ENCODE measurements around the gene KANSL1L. TPM values are rescaled to one million over a fixed set of nuclear protein-coding genes. Genes with fewer than 3 reads are reported as not detected.
"Not testable (repeated sequence)": the region's sequence is repeated elsewhere in the genome, so short reads cannot be mapped to it uniquely, and the experiment has no call there.

The KANSL1L gene, protein sequence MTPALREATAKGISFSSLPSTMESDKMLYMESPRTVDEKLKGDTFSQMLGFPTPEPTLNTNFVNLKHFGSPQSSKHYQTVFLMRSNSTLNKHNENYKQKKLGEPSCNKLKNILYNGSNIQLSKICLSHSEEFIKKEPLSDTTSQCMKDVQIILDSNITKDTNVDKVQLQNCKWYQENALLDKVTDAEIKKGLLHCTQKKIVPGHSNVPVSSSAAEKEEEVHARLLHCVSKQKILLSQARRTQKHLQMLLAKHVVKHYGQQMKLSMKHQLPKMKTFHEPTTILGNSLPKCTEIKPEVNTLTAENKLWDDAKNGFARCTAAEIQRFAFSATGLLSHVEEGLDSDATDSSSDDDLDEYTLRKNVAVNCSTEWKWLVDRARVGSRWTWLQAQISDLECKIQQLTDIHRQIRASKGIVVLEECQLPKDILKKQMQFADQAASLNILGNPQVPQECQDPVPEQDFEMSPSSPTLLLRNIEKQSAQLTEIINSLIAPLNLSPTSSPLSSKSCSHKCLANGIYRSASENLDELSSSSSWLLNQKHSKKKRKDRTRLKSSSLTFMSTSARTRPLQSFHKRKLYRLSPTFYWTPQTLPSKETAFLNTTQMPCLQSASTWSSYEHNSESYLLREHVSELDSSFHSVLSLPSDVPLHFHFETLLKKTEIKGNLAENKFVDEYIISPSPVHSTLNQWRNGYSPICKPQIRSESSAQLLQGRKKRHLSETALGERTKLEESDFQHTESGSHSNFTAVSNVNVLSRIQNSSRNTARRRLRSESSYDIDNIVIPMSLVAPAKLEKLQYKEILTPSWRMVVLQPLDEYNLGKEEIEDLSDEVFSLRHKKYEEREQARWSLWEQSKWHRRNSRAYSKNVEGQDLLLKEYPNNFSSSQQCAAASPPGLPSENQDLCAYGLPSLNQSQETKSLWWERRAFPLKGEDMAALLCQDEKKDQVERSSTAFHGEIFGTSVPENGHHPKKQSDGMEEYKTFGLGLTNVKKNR
- 97.0 TPM for total RNA-seq

DNA sequence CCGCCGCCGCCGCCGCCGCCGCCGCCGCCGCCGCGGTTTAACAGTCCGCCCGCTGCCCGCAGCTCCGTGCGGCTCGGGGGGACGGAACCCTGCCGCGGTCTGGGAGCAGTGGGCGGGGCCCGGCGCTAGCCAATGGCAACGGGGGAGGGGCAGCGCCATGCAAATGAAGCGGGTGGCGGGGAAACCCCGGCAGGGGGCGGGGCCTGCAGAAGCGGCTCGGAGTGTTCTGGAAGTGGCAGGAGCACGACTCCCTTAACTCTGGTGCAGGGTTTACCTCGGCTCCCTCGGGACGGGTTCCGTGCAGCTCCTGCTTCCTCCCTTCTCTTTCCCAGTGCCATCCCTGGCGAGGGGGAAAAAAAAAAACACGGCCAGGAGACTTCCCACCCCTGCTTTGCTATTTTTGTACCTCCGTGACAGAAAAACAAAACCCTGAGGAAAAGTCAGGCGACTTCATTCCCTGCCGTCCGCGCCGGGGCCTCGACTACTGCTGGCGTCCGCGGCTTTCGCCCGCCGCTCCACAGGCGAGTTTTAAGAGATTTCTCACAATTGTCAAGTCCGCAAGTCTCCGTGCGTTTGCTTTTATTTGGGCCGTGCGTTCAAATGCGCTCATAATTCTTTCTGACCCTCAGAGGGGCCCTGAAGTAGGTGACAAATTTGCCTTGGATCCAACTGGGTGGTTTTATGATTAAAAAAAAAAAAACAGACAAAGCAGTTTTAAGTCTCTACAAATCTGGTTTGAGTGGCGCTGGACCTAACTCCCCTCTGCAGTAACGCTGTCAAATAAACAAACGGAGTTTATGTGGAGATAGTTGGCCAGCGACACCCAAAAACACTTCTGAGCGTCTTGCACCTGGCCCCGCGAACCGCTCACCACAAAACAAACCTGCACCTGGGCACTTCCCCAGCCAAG lies at the start of gene KANSL1L:
Gene KANSL1L, minus strand, starts transcription at position 101 of the 910 bp plus-strand sequence. CDS start 16,827 bp downstream, outside the sequence.
- DNase-seq: peak; percentile 97

DNA sequence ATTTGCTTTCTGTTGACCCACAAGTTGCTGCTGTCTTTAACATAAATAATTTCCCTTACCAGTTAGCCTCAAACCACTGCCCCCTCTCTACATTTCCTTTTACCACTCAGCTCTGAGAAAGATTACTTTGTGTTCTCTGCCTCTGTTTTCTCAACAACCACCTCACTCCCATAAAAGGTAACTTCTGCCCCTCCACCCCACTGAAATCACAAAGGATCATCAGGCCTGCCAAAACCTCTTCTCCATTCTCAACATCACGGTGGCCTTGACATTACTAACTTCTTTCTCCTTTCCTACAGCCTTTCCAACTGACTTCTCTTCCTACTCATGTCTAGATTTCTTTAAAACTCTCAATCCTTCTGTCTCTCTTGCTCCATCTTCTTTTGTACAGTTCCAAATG lies 43.9 kb upstream of the KANSL1L start:
- no peak for DNase-seq

DNA sequence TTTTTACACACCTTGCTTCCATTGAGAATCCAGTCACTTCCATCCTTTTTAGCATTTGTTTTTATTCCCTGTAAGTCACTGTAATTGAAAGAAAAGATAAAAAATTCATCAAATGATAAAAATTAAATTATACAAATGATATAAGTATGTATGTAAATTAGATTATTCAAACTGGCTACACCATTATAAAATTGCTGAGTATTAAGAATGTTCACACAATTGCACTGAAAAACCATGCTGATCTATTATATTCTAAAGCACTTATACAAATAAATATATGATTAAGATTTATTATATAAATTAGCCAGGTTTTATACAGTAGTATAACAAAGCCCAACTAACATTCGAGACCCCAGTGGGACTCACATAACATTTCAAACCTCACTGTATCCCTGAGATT lies 39.0 kb upstream of the KANSL1L start:
- no peak for DNase-seq

DNA sequence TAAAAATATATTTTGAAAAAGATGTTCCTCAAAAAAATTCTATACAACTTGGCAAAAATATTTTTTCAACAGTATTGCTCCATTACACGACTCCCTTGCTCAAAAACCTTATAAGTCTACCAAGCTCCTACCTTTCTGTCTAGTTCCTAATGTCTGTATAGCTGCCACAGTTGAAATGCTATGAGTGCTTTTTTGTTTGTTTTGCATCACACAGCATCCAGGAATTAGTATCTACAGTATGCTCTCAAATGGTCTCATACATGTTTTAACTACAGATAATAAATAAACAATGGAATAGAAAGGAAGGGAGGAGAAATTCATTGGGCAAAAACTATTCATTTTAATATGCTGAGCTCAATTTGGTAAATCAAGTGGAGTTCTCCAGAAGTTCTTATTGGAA lies 36.7 kb upstream of the KANSL1L start:
- DNase-seq: no peak

DNA sequence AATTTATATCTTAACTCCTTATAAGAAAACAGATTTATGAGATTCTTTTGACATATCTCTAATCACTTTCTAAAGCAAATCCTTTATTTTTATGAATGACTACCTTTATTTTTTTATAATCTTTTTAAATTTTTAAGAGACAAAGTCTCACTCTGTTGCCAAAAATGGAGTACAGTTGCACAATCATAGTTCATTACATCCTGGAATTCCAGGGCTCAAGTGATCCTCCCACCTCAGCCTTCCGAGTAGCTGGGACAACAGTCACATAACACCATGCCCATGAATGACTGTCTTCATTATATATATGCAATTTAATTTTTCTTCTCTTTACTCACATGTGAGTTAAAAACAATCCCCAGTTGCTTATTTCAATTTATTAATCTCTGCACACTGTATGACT lies 32.3 kb upstream of the KANSL1L start:
- no peak for DNase-seq

DNA sequence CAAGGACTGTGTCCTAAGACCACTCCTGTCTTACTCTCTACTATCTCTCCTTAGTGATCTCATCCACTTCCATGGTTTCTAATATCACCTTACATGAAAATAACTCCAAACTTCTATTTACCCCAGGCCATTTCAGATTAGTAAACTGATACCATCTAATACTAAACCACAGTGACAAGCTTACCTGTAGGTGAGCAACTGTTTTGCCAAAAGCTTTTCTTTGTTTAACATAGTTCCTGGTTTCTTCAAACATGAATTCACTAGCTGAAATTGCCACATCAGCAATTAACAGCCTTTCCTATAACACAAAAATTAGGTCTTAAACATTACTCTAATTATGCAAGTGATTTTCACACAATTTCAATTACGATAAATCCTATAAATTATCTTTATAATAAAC lies 31.9 kb upstream of the KANSL1L start:
- no peak for DNase-seq

DNA sequence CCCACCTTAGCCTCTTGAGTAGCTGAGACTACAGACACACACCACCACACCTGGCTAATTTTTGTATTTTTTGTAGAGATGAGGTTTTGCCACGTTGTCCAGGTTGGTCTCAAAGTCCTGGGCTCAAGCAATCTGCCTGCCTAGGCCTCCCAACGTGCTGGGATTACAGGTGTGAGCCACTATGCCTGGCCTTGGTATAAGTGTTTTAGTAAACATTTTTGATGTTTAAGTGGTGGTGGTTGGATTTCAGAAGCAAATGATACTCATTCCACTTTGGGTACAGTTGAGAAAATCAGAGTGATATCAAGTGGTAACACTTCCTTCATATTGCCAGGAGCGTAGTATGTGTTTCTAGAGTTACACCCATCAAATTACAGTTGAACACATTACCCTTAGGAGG lies 28.6 kb upstream of the KANSL1L start:
- no peak for DNase-seq

DNA sequence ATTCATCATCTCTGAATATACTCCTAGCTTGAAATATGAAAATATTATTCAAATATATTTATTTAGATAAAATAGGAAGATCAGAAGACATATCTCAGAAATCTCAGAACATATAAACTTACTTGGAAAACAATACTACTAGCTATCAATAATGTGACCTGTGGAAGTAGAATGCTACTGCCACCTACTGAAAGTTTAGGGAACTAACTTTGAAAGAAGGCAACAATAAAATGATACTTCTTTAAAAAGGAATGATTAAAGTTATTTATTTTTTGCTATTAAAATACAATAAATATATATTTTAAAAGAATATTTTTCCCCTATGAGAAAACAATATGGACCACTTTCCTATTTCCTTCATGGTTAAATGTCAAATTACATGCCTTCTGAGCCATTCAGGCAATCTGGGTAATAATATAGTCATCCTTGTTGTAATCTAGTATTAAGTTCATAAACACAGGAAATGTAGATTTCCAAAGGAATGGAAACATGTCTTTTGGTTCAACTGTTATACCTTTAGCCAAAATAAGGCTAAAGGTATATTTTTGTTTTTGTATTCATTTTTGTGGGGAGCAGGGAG lies 28.1 kb upstream of the KANSL1L start:
- DNase-seq: no peak

DNA sequence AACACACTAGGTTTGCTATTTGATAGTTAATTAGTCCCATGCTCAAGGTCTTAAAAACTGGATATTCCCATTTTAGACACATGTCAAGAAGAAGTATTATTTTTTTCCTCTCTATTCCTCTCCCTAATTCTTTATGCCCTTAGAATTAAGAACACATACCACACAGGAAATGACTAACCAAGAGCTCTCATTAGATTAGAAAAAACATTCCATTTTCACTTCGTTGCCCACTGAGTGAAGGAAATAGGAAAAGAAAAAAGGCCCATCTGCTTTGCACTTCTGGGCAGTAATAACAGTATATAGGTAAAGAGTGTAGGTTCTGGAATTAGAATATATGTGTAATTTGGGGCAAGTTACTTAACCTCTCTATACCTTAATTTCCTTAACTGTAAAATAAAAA lies 27.1 kb upstream of the KANSL1L start:
- DNase-seq: no peak

DNA sequence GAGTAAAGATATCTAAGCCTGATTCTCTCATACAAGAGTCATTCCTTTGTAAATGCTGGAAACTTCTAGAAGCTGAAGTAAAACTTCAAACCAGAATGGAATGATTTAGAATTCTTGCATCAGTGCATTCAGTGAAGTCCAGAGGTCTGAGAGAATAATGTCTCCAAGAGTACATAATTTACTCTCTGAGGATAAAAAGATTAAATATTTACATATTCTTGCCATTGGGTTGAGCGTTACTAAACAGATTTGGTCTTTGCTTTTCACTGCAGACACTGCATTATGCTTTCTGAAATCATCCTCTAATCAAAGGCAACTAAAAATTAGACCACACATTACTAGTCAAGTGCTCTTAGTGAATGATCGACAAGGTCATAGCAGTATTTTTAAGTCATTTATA lies 26.5 kb upstream of the KANSL1L start:
- DNase-seq: no peak

DNA sequence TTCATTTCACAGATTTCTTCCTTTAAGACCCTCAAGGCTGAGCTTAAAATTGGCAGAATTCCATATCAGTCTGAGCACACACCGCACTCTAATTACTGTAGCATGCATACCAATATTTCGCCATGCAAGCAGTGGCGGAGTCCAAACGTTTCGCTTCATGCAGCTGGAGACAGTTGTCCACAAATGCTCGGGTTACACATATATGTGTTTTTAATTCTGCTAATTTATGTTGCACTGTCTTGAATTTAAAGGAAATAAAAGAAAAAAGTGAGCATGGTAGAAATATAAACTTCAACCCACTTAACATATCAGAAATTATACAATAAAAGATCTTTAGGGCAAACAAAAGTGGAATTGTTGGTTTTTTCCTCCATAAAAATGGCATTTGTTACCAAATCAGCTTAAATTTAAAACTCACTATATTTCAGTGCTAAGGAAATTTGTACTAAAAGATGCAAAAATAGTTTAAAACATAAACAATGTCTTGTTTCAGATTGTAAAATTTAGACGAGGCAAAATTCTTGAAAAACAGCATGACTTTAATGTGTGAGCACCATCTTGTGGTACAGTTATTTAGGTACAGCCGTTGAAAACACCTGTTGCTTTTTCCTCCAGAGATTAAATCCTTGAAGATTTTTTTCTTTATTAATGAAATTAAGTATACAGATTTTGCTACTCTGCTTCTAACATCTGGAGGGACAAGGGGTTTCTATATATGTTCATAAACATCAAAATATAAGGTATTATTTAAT lies 24.1 kb upstream of the KANSL1L start:
- no peak for DNase-seq

DNA sequence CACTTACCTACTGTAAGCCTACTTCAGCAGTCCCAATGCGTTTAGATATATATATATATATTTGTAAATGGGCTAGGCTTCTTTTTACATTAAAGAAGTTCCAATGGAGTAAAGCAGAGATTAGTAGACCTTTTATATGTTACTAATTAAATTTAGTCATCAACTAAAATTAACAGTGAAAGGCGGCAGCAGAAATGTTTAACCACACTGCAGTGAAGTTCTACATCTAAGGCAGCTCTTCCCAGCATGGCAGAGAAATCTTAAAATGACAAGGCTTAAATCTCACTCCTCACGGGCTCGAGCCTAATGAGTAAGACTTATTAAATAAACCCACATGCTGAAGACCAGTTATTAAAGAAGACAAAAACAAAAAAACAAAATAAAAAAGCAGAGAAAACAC lies 19.1 kb upstream of the KANSL1L start:
- no peak for DNase-seq

DNA sequence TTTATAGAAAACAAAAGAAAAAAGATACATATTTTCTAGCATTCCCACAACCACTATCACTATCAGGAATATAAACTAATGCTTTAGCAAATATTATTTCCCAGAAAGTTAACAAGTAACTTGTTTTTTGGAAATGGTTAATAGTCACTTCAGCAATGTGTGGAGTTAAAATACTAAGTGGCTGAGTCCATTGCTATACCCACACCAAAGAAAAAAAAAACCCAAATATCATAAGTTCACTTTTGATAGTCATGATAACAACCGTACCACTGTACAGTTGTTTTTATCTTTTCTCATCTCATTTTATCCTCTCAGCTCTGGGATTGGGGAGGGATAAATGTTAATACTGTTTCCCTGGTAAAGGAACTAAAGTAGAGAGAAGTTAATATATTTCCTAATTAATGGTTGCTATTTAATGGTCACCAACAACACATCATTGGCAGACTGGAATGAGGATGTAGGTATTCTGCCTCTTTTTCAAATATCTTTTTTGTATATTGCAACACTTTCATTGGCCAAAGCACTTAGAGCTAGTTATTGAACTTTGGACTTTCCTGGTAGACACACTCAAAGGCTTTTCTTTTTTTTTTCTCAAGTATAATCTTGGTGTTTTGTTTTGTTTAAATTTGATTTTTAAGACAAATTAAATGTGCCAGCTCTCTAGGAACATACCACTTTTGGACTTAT lies 18.4 kb upstream of the KANSL1L start:
- no peak for DNase-seq

DNA sequence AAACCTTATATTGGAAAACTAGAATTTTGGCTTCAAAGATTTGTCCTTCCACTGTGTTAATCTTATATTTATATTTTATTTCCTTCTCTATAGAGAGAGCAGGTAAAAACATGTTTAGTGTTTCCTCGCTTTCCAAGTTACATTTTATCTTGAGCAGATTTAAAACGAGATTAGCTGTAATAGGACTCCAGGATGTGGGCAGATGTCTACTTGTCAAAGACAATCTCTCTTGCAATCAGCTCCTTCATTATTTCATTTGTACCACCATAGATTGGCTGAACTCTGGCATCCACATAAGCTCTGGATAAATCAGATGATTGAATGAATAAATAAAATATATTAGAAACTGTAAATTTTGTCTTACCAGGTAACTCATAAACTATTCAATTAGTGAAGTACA lies 17.5 kb upstream of the KANSL1L start:
- no peak for DNase-seq

DNA sequence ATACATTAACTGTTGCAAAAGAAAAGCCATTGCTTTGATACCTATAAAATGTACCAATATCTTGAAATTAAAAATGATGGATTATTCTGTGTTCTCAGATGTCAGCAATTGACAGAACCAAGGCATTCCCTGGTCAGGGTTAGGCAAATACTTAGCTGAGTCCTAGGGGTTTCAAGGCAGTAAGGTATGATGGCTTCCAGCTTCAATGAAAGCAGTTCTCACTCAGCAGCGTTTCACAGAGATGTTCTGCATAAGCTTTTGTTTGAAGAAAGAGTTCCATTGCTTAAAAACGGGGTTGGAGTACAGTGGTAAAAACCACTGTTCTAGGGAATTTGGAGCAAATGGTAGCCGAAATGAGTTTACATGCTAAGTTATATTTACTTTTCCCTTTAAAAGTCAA lies 17.0 kb upstream of the KANSL1L start:
- DNase-seq: no peak

DNA sequence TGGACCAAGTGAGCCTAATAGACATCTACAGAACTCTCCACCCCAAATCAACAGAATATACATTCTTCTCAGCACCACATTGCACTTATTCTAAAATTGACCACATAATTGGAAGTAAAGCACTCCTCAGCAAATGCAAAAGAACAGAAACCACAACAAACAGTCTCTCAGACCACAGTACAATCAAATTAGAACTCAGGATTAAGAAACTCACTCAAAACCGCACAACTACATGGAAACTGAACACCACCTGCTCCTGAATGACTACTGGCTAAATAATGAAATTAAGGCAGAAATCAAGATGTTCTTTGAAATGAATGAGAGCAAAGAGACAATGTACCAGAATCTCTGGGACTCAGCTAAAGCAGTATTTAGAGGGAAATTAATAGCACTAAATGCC lies 12.7 kb upstream of the KANSL1L start:
- not testable (repeated sequence) for DNase-seq

DNA sequence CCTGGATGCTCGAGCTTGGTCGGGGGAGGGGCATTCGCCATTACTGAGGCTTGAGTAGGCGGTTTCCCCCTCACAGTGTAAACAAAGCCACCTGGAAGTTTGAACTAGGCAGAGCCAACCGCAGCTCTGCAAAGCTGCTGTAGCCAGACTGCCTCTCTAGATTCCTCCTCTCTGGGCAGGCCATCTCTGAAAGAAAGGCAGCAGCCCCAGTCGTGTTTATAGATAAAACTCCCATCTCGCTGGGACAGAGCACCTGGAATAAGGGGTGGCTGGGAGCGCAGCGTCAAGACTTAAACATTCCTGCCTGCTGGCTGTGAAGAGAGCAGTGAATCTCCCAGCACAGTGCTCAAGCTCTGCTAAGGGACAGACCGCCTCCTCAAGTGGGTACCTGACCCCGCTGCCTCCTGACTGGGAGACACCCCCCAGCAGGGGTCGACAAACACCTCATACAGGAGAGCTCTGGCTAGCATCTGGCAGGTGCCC lies 10.4 kb upstream of the KANSL1L start:
- not testable (repeated sequence) for DNase-seq

DNA sequence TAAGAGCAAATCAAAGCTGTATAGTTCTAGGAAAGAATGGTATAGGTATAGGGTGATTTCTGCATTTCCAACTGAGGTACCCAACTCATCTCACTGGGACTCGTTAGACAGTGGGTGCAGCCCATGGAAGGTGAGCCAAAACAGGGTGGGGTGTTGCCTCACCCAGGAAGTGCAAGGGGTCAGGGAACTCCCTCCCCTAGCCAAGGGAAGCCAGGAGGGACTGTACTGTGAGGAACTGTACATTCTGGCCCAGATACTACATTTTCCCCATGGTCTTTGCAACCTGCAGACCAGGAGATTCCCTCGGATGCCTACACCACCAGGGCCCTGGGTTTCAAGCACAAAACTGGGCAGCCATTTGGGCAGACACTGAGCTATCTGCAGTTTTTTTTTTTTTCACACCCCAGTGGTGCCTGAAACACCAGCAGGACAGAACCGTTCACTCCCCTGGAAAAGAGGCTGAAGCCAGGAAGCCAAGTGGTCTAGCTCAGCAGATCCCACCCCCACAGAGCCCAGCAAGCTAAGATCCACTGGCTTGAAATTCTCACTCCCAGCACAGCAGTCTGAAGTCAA lies 9.9 kb upstream of the KANSL1L start:
- not testable (repeated sequence) for DNase-seq

DNA sequence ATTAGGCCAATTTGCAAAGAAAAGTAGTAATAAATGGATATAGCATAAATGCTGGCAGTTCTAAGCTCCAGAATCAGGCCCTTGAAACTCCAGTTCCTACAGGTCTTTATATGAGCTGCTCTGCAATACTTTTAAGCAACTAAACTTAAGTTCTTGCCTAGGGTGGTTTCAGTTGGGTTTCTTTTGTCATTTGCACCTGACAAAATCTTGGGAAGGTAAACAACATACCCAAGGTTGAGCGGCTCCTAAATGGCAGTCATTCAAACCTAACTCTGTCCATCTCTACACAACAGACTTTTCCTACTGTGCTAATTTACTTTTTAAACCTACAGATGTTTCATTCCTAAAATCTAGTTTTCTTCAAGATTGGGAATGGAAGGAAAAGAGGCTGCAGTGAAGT lies 9.3 kb upstream of the KANSL1L start:
- no peak for DNase-seq

All from occipital lobe (tissue), 2 donors.